GM06990 (cell line): ENCODE measurements around the gene HTT-AS.

Source experiments
- DNase-seq: peaks from one replicate; pipeline ENCODE4 v3.0.0-alpha.2; 2011; ENCODE audit not compliant: insufficient read length; ENCODE audit errors: extremely low read depth
- H3K27me3 ChIP-seq: replicated peaks from 2 replicates; pipeline ENCODE4 v1.6.0; 2011; ENCODE audit warnings: low read length; ENCODE audit not compliant: control insufficient read depth, insufficient read depth
- H3K36me3 ChIP-seq: 2 replicates; pipeline ENCODE4 v1.5.1; 2011; ENCODE audit warnings: low read length; ENCODE audit not compliant: control insufficient read depth, insufficient read depth
- H3K4me3 ChIP-seq: replicated peaks from 2 replicates; pipeline ENCODE4 v1.5.1; 2011; ENCODE audit warnings: low read depth, mild to moderate bottlenecking, control low read depth, low read length
- CTCF ChIP-seq: IDR thresholded peaks from 2 replicates; pipeline ENCODE4 v1.5.1; 2011; ENCODE audit warnings: low read length, control low read depth, mild to moderate bottlenecking, inconsistent platforms; ENCODE audit not compliant: insufficient read depth, poor library complexity, severe bottlenecking

HTT-AS gene

DNA sequence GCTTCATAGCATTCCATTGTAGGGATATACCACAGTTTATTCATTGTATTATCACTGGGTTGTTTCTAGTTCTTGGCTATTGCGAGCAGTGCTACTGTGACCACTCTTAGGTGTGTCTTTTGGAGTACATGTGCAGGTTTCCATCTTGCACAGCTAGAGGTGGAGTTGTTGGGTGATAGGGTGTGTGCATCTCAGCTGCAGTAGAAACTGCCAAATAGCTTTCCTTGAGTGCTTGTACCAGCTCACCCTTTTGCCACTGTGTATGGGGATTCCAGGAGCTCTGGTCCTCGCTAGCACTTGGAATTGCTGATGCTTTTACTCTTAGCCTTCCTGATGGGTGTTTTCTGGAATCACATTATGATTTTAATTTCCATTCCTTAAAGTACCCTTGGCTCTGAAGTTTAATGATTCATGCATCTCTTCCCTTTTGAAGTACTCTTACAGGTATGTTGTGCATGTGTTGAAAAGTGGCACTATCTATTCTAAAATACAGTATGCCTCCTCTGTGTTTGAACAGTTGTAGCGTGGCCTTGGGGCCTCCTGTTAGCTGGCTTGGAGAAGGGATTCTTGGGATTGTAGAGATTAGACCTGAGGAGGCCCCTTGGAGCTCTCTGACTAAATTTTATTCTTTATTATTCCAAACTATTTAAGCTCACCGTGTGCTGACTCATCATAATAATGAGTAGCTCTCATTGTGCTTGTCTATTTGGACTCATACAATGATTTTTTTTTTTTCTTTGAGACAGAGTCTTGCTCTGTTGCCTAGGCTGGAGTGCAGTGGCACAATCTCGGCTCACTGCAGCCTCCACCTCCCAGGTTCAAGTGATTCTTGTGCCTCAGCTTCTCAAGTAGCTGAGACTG is 38.5 kb upstream of the HTT-AS start:
- no peak for DNase-seq
- TF ChIP-seq CTCF, result no peak
- Histone ChIP-seq H3K36me3 (peaks cover 35% of the 10 kb centered on the region), H3K27me3 (no peaks in the 10 kb centered on the region), H3K4me3 (no peak overlapping the region)

GRCh38 chr4:3112201-3112600 is 37.9 kb upstream of the HTT-AS start:
- H3K4me3 ChIP-seq, result no peak overlapping the region
- H3K36me3 ChIP-seq, result peaks cover 37% of the 10 kb centered on the region
- no peak for DNase-seq
- H3K27me3 ChIP-seq, result no peaks in the 10 kb centered on the region
- TF ChIP-seq CTCF, result no peak

GRCh38 chr4:3111461-3111860 is 37.1 kb upstream of the HTT-AS start:
- Histone ChIP-seq H3K27me3 (no peaks in the 10 kb centered on the region), H3K36me3 (peaks cover 40% of the 10 kb centered on the region), H3K4me3 (no peak overlapping the region)
- TF ChIP-seq CTCF, result no peak
- DNase-seq, result no peak

- no peak for TF ChIP-seq CTCF
- DNase-seq, result no peak
- Histone ChIP-seq H3K36me3 (peaks cover 31% of the 10 kb centered on the region), H3K27me3 (no peaks in the 10 kb centered on the region), H3K4me3 (no peak overlapping the region)
Observed at GRCh38 chr4:3108211-3108610, 33.9 kb upstream of the HTT-AS start.

GRCh38 chr4:3107691-3108121 is 33.4 kb upstream of the HTT-AS start:
- Histone ChIP-seq H3K27me3 (no peaks in the 10 kb centered on the region), H3K4me3 (no peak overlapping the region), H3K36me3 (peaks cover 30% of the 10 kb centered on the region)
- no peak for TF ChIP-seq CTCF
- no peak for DNase-seq
